Measurements from ENCODE around the gene CREB5.

The CREB5 gene

DNA sequence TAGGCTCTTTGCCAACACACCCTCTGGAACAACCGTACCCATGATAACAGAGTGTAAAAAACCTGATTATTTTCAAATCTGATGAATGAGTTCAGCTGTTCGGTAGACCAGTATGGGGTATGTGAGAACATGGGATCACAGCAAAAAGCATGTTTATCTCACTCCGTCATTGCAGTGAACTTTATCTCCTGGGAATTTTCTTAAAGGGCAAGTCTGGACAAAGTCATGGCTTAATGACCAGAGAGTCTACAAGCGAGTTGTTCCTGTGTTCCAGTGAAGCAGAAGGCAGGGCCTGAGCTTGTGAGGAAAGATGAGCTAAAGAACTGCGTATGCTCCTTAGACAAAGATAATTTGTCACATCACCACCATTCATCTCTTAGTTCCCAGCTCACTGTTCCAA, 326.1 kb downstream of the CREB5 start:
- H3K4me3 ChIP-seq (ENCODE audit: extremely low read depth, insufficient read depth, low read length, poor library complexity, severe bottlenecking) = no peak overlapping the region
- H3K9me3 ChIP-seq (ENCODE audit: control insufficient read depth, low read length) = no peaks in the 10 kb centered on the region
- H3K4me1 ChIP-seq (ENCODE audit: control insufficient read depth, insufficient read depth, low read length, poor library complexity, severe bottlenecking) = peaks cover 19% of the 10 kb centered on the region
- WGBS, 2 experiments (ENCODE audit: insufficient coverage in 2 of 2) = 83 to 90% methylated on average over 2 to 3 of the region's 5 CpGs
- peak overlapping the region; percentile 39 for H3K27ac ChIP-seq (ENCODE audit: low read depth, low read length, severe bottlenecking)
- H3K36me3 ChIP-seq (ENCODE audit: control insufficient read depth, insufficient read depth, low read length) = peaks cover 5% of the 10 kb centered on the region

DNA sequence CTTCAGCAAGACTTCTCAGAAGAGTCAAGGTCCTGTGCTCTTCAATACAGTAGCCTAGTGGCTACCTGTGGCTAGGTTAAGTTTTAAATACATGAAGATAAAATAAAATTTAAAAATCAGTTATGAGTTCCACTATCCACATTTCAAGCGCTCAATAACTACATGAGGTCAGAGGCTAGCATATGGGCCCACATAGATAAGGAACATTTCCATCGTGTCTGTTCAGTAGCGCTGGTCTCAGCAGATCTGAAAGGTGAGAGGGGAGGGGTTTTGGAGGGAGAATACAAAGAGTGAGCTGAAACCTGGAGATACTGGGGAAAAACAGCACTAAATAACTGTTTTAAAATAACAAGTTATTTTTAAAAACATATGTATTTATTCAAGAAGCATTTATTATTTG, 326.8 kb downstream of the CREB5 start:
- Histone ChIP-seq H3K9me3 (ENCODE audit: control insufficient read depth, low read length) (no peaks in the 10 kb centered on the region), H3K4me1 (ENCODE audit: control insufficient read depth, insufficient read depth, low read length, poor library complexity, severe bottlenecking) (peaks cover 19% of the 10 kb centered on the region), H3K27ac (ENCODE audit: low read depth, low read length, severe bottlenecking) (no peak overlapping the region), H3K4me3 (ENCODE audit: extremely low read depth, insufficient read depth, low read length, poor library complexity, severe bottlenecking) (no peak overlapping the region), H3K36me3 (ENCODE audit: control insufficient read depth, insufficient read depth, low read length) (peaks cover 5% of the 10 kb centered on the region)
- 56% methylated on average over 2 of the region's 3 CpGs; no CpG with 5 or more reads in 1 of the 2 experiments for WGBS, 2 experiments (ENCODE audit: insufficient coverage in 2 of 2)

DNA sequence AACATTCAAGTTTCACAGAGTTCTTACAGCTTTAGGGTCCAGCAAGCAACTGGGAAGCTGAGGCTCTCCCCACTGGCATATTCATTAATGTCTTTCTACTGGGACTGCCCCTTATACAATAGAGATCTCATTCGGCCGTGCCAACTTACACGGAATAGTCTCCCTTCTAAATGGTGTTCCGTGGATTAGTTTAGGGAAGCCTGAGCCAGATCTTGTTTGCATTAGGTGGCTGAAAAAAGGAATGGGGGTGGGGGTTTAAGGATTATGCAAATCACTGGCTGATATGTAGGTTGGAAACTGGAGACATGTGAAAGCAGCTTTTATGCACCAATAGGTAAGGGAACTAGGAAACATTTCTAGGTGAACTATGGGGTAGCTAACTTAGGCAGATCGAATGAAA, 327.5 kb downstream of the CREB5 start:
- H3K4me1 ChIP-seq (ENCODE audit: control insufficient read depth, insufficient read depth, low read length, poor library complexity, severe bottlenecking) = peaks cover 19% of the 10 kb centered on the region
- H3K4me3 ChIP-seq (ENCODE audit: extremely low read depth, insufficient read depth, low read length, poor library complexity, severe bottlenecking) = no peak overlapping the region
- 56 to 60% methylated on average over 1 to 4 of the region's 5 CpGs for WGBS, 2 experiments (ENCODE audit: insufficient coverage in 2 of 2)
- no peaks in the 10 kb centered on the region for H3K9me3 ChIP-seq (ENCODE audit: control insufficient read depth, low read length)
- peaks cover 5% of the 10 kb centered on the region for H3K36me3 ChIP-seq (ENCODE audit: control insufficient read depth, insufficient read depth, low read length)
- H3K27ac ChIP-seq (ENCODE audit: low read depth, low read length, severe bottlenecking) = no peak overlapping the region

DNA sequence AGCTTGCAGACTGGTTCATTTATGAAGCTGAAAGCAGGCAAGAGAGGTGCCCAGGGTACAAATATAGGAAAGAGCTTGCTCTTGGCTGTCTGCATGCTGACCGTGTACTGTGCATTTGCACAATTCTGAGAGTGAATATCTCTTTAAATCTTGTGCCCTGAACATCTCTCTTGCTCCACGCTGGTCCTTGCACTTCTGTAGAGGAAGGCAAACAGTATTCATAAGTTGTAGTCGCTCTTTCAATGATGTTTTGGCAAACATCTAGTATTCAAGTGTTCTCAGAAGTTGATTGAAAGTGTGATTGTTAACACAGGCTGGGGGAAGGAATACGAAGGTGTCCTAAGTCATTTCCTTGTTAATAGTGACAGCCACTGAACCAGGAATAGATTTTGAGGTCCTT, 332.6 kb downstream of the CREB5 start:
- no peak overlapping the region for H3K4me3 ChIP-seq (ENCODE audit: extremely low read depth, insufficient read depth, low read length, poor library complexity, severe bottlenecking)
- WGBS, 2 experiments (ENCODE audit: insufficient coverage in 2 of 2) = 89 to 100% methylated on average over 3 to 4 of the region's 4 CpGs
- H3K4me1 ChIP-seq (ENCODE audit: control insufficient read depth, insufficient read depth, low read length, poor library complexity, severe bottlenecking) = peaks cover 27% of the 10 kb centered on the region
- H3K9me3 ChIP-seq (ENCODE audit: control insufficient read depth, low read length) = no peaks in the 10 kb centered on the region
- no peak overlapping the region for H3K27ac ChIP-seq (ENCODE audit: low read depth, low read length, severe bottlenecking)
- H3K36me3 ChIP-seq (ENCODE audit: control insufficient read depth, insufficient read depth, low read length) = no peaks in the 10 kb centered on the region

DNA sequence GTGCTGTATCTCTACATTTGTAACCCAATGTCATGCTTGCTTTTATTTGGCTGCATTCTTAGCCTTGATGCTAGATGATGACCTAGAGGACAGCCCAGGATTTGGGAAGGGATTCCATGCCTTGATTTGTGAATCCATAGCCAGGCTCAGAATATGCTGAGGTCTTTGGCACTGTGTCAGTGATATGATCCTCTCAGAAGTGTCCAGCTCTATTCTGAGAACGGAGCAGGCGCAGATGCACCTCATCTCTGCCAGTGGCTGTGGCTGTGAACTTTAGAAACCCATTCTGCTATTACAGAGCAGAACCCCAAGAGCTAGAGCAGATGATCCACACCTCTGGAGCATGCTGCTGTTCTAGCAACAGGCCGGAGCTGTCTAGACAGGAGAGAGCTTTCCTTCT, 333.0 kb downstream of the CREB5 start:
- 94 to 100% methylated on average over 3 of the region's 3 CpGs for WGBS, 2 experiments (ENCODE audit: insufficient coverage in 2 of 2)
- H3K4me1 ChIP-seq (ENCODE audit: control insufficient read depth, insufficient read depth, low read length, poor library complexity, severe bottlenecking) = peaks cover 28% of the 10 kb centered on the region
- H3K36me3 ChIP-seq (ENCODE audit: control insufficient read depth, insufficient read depth, low read length) = no peaks in the 10 kb centered on the region
- H3K4me3 ChIP-seq (ENCODE audit: extremely low read depth, insufficient read depth, low read length, poor library complexity, severe bottlenecking) = no peak overlapping the region
- no peaks in the 10 kb centered on the region for H3K9me3 ChIP-seq (ENCODE audit: control insufficient read depth, low read length)
- no peak overlapping the region for H3K27ac ChIP-seq (ENCODE audit: low read depth, low read length, severe bottlenecking)

DNA sequence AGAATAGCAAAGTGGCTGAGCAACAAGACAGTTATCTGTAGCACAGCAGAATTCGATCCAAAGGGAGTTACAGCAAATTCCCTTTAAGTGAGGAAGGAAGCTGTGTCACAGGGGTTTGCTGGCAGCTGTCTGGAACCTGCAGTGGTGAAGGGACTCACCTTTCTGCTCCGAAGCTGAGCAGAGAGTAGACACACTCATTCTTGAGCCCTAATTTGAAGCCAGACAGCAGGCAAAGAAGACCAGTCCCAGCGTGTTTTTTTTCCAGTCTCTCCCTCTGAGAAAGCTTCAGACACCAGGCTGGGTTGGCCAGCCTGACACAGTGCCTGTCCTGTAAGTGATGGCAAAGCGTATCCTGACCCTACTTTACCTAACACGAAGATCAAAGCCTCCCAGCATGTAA, 335.1 kb downstream of the CREB5 start:
- Histone ChIP-seq H3K27ac (ENCODE audit: low read depth, low read length, severe bottlenecking) (peak overlapping the region; percentile 34), H3K4me3 (ENCODE audit: extremely low read depth, insufficient read depth, low read length, poor library complexity, severe bottlenecking) (no peak overlapping the region), H3K4me1 (ENCODE audit: control insufficient read depth, insufficient read depth, low read length, poor library complexity, severe bottlenecking) (peaks cover 32% of the 10 kb centered on the region), H3K36me3 (ENCODE audit: control insufficient read depth, insufficient read depth, low read length) (no peaks in the 10 kb centered on the region), H3K9me3 (ENCODE audit: control insufficient read depth, low read length) (no peaks in the 10 kb centered on the region)
- WGBS, 2 experiments (ENCODE audit: insufficient coverage in 2 of 2) = 82 to 93% methylated on average over 3 of the region's 5 CpGs

DNA sequence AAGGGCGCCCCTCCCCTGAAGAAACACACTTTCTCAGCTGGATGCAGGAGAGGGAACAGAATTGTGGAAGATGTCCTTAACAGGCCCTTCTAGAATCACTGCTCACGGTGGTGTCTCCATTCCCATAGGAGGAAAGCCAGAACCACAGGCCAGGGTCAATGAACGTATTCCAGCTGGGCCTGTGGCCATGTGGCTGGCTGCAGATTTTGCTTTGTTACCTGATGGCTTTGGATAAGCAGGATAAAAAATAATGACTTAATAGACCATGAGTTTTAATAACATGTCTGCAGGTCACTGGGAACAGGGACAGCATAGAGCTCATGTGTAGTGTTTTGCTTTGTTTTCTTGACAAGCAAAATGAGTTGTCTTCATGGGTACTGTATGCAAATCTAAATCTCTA, 335.5 kb downstream of the CREB5 start:
- WGBS, 2 experiments (ENCODE audit: insufficient coverage in 2 of 2) = 92% methylated on average over 2 of the region's 3 CpGs
- Histone ChIP-seq H3K4me3 (ENCODE audit: extremely low read depth, insufficient read depth, low read length, poor library complexity, severe bottlenecking) (no peak overlapping the region), H3K36me3 (ENCODE audit: control insufficient read depth, insufficient read depth, low read length) (no peaks in the 10 kb centered on the region), H3K9me3 (ENCODE audit: control insufficient read depth, low read length) (no peaks in the 10 kb centered on the region), H3K4me1 (ENCODE audit: control insufficient read depth, insufficient read depth, low read length, poor library complexity, severe bottlenecking) (peaks cover 32% of the 10 kb centered on the region), H3K27ac (ENCODE audit: low read depth, low read length, severe bottlenecking) (peak overlapping the region; percentile 36)

DNA sequence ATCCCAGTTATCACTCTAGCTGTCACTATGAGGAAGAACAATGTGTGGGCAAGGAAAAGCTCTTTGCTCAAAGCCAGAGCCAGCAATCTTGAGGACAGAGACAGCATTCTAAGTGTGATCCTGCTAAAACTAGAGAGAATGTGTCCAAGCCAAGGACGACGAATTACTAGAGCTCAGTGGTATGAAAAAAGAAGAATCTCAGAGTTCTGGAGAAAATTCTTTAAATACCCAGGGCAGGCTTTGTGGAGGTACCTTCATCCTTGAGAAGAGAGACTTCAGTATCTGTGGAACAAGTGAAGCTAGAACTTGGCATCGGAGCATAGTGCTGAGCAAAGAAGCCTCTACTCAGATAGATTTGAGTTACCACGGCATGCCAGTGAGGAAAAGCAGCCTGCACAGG, 336.0 kb downstream of the CREB5 start:
- Histone ChIP-seq H3K4me1 (ENCODE audit: control insufficient read depth, insufficient read depth, low read length, poor library complexity, severe bottlenecking) (peaks cover 32% of the 10 kb centered on the region), H3K36me3 (ENCODE audit: control insufficient read depth, insufficient read depth, low read length) (no peaks in the 10 kb centered on the region), H3K9me3 (ENCODE audit: control insufficient read depth, low read length) (no peaks in the 10 kb centered on the region), H3K4me3 (ENCODE audit: extremely low read depth, insufficient read depth, low read length, poor library complexity, severe bottlenecking) (no peak overlapping the region), H3K27ac (ENCODE audit: low read depth, low read length, severe bottlenecking) (peak overlapping the region; percentile 36)
- WGBS, 2 experiments (ENCODE audit: insufficient coverage in 2 of 2) = 92 to 98% methylated on average over 3 to 4 of the region's 4 CpGs

DNA sequence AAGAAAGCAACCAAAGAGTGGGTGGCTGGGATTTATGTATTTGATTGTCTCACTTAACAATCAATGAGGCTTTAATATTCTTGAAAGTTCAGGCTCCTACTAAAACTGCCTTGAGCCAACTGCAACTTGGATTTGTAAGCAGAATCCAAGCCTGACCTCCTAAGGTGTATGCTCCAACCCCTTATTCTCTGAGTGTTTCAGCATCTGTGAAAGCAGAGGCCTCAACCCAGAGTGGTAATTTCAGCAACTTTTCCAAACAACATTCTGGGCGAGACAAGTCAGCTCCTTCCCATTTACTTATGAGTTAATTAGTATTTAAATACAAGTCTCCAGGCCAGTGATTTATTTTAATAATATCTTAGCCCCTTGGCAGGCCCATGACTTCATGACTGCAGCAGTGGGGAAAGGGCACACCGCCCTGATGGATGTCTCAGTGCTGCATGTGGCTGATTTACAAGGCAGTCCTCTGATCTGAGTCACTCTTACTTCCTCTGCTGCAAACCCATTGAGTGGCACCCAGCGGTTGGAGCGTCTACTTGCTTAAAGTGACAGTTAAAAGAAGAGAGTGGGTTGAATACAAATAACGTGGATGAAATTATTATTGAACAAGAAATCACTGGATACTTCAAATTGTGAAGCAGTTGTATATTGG, 336.7 kb downstream of the CREB5 start:
- no peaks in the 10 kb centered on the region for H3K36me3 ChIP-seq (ENCODE audit: control insufficient read depth, insufficient read depth, low read length)
- WGBS, 2 experiments (ENCODE audit: insufficient coverage in 2 of 2) = 59 to 88% methylated on average over 1 to 3 of the region's 5 CpGs
- no peaks in the 10 kb centered on the region for H3K9me3 ChIP-seq (ENCODE audit: control insufficient read depth, low read length)
- peak overlapping the region; percentile 36 for H3K27ac ChIP-seq (ENCODE audit: low read depth, low read length, severe bottlenecking)
- H3K4me3 ChIP-seq (ENCODE audit: extremely low read depth, insufficient read depth, low read length, poor library complexity, severe bottlenecking) = no peak overlapping the region
- peaks cover 32% of the 10 kb centered on the region for H3K4me1 ChIP-seq (ENCODE audit: control insufficient read depth, insufficient read depth, low read length, poor library complexity, severe bottlenecking)

DNA sequence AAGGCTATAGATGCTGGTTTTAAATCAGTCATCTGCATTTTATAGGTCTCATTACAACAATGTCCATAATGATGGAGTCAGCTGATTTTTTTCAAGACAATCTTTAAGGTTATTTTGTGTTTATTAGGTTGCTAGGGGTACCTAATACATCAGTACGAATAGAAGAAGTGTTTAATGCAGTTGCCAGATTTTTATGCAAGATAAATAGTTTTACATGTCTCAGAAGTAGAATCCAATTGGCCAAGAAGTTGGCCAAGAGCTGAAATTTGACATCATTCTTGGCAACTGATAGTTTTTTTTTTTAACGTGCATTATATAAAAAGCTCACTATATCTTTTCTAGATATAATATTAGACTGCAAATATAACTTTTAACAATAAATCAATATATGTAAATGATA, 337.3 kb downstream of the CREB5 start:
- no peak overlapping the region for H3K27ac ChIP-seq (ENCODE audit: low read depth, low read length, severe bottlenecking)
- H3K4me1 ChIP-seq (ENCODE audit: control insufficient read depth, insufficient read depth, low read length, poor library complexity, severe bottlenecking) = peaks cover 36% of the 10 kb centered on the region
- 78 to 83% methylated on average over 1 of the region's 2 CpGs for WGBS, 2 experiments (ENCODE audit: insufficient coverage in 2 of 2)
- H3K4me3 ChIP-seq (ENCODE audit: extremely low read depth, insufficient read depth, low read length, poor library complexity, severe bottlenecking) = no peak overlapping the region
- no peaks in the 10 kb centered on the region for H3K36me3 ChIP-seq (ENCODE audit: control insufficient read depth, insufficient read depth, low read length)
- H3K9me3 ChIP-seq (ENCODE audit: control insufficient read depth, low read length) = no peaks in the 10 kb centered on the region

DNA sequence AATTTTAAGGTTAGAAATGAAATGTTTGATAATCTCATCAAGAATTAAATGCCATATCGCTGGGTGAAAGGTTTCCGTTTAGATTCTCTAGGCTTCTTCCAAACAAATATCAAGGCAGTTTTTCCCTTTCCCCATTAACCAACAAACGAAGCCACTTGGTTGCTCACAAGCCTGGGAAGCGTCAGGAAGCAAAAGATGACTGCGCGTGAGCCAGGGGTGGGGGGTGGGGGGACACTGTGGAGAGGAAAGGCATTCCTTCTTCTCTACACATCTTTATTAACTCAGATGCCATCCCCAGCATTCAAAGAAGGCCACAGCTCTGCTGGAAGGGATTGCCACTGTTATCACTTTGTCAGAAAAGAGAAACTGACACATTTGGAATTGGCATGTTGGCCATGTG, 338.7 kb downstream of the CREB5 start:
- WGBS, 2 experiments (ENCODE audit: insufficient coverage in 2 of 2) = no CpG with 5 or more reads among the region's 6 CpGs
- no peaks in the 10 kb centered on the region for H3K9me3 ChIP-seq (ENCODE audit: control insufficient read depth, low read length)
- H3K4me3 ChIP-seq (ENCODE audit: extremely low read depth, insufficient read depth, low read length, poor library complexity, severe bottlenecking) = no peak overlapping the region
- H3K4me1 ChIP-seq (ENCODE audit: control insufficient read depth, insufficient read depth, low read length, poor library complexity, severe bottlenecking) = peaks cover 44% of the 10 kb centered on the region
- H3K27ac ChIP-seq (ENCODE audit: low read depth, low read length, severe bottlenecking) = peak overlapping the region; percentile 2
- H3K36me3 ChIP-seq (ENCODE audit: control insufficient read depth, insufficient read depth, low read length) = no peaks in the 10 kb centered on the region
